T-helper 17 cell (primary cell): ENCODE results near the gene KRTAP1-3. TPM values are rescaled to one million over a fixed set of nuclear protein-coding genes. Genes with fewer than 3 reads are reported as not detected.
"Not testable (repeated sequence)": the region's sequence is repeated elsewhere in the genome, so short reads cannot be mapped to it uniquely, and the experiment has no call there.

Experiments
- ATAC-seq: fragments of 150-1000 bp; cut with Tn5 transposase; 2 replicates; pipeline ENCODE4 v1.10.0; 2021; ENCODE audit warnings: mild to moderate bottlenecking, moderate library complexity
- DNase-seq, 3 donors: peaks; one replicate each; pipeline versions ENCODE4 v3.0.0 to v3.0.0-alpha.2; 2020 to 2021
- H3K9me3 ChIP-seq: one replicate; pipeline ENCODE4 v1.7.0; 2013; ENCODE audit warnings: low read length, mild to moderate bottlenecking; ENCODE audit not compliant: control insufficient read depth, poor library complexity, severe bottlenecking
- H3K27ac Mint-ChIP-seq: one replicate; pipeline ENCODE4 v1.8.0; 2022; ENCODE audit warnings: mild to moderate bottlenecking, moderate library complexity, mixed read lengths
- H3K27me3 Mint-ChIP-seq: one replicate; pipeline ENCODE4 v1.8.0; 2022; ENCODE audit warnings: mixed read lengths
- H3K36me3 Mint-ChIP-seq: one replicate; pipeline ENCODE4 v1.8.0; 2022; ENCODE audit warnings: low read depth, mixed read lengths
- H3K4me1 Mint-ChIP-seq: one replicate; pipeline ENCODE4 v1.8.0; 2022; ENCODE audit warnings: mild to moderate bottlenecking, mixed read lengths
- H3K4me3 Mint-ChIP-seq: one replicate; pipeline ENCODE4 v1.8.0; 2022; ENCODE audit warnings: mild to moderate bottlenecking, moderate library complexity, mixed read lengths
- total RNA-seq, 4 donors: library from RNA in 2 of 4; stranded (reverse) in 2 of 4; gene quantifications; one replicate each; pipeline ENCODE4 v1.2.3 and lab custom pipeline; 2022 to 2026

The KRTAP1-3 gene, protein sequence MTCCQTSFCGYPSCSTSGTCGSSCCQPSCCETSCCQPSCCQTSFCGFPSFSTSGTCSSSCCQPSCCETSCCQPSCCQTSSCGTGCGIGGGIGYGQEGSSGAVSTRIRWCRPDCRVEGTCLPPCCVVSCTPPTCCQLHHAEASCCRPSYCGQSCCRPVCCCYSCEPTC
- total RNA-seq, result not detected
- total RNA-seq (lab: John Stamatoyannopoulos, UW), result 0 reads per million in 2 donors

DNA sequence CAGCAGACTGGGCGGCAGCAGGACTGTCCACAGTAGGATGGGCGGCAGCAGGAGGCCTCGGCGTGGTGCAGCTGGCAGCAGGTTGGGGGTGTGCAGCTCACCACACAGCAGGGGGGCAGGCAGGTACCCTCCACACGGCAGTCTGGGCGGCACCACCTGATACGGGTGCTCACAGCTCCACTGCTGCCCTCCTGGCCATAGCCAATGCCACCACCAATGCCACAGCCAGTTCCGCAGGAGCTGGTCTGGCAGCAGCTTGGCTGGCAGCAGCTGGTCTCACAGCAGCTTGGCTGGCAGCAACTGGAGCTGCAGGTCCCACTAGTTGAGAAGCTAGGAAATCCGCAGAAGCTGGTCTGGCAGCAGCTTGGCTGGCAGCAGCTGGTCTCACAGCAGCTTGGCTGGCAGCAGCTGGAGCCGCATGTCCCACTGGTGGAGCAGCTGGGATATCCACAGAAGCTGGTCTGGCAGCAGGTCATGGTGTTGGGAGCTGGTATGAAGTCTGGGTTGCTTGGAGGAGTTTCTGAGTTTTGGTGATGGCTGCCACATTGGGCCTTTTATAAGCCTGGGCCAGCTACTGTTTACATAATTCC lies at the start of gene KRTAP1-3:
Gene KRTAP1-3, minus strand, starts transcription at position 529 of the 590 bp plus-strand sequence. Its CDS starts 53 bp downstream, at position 476.
- not testable (repeated sequence) for ATAC-seq, H3K4me3 Mint-ChIP-seq, H3K9me3 ChIP-seq, H3K36me3 Mint-ChIP-seq, H3K27ac Mint-ChIP-seq, DNase-seq, H3K4me1 Mint-ChIP-seq
- H3K27me3 Mint-ChIP-seq, result peaks cover 52% of the 10 kb centered on the region

DNA sequence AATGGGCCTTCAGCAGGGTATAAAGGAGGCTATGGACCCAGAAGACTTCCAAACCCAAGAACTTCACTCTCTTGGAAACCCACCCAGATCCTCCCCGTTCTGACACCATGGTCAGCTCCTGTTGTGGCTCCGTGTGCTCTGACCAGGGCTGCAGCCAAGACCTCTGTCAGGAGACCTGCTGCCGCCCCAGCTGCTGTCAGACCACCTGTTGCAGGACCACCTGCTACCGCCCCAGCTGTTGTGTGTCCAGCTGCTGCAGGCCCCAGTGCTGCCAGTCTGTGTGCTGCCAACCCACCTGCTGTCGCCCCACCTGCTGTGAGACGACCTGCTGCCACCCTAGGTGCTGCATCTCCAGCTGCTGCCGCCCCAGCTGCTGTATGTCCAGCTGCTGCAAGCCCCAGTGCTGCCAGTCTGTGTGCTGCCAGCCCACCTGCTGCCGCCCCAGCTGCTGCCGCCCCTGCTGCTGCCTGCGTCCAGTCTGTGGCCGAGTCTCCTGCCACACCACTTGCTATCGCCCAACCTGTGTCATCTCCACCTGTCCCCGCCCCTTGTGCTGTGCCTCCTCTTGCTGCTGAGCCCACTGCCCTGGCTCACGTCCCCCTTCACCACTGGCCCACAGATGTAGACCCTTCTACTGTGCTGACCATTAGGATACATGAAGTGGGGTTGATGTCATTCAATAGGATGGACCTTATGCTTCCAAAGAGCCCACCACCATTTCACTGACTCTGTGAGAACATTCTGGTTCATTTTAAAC lies 49.6 kb upstream of the KRTAP1-3 start, which contains the start of gene KRTAP4-7:
Gene KRTAP4-7, plus strand, starts transcription at position 51 of the 757 bp plus-strand sequence. Its CDS starts 57 bp downstream, at position 108.
- H3K36me3 Mint-ChIP-seq, H3K27ac Mint-ChIP-seq, H3K4me3 Mint-ChIP-seq, ATAC-seq, DNase-seq, H3K4me1 Mint-ChIP-seq, H3K9me3 ChIP-seq: not testable (repeated sequence)
- H3K27me3 Mint-ChIP-seq, result peaks cover 23% of the 10 kb centered on the region

DNA sequence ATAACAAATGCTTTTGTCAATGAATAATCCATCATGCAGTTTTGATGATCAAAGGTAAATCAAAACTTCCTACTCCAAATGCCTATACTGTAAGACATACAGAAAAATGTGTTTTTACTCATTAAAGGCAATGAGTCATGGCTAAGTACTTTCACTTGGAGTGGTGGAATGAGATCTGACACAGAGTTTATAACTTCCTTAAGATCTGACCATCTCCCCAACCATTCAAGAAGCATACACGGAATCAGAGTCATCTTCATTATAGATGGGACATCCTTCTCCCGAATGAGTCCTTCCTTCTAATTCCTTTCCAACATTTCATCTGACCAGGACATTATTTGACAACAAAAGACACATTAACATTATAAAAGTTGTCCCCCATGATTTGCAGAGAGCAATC lies 48.8 kb upstream of the KRTAP1-3 start:
- not testable (repeated sequence) for H3K4me1 Mint-ChIP-seq, ATAC-seq

DNA sequence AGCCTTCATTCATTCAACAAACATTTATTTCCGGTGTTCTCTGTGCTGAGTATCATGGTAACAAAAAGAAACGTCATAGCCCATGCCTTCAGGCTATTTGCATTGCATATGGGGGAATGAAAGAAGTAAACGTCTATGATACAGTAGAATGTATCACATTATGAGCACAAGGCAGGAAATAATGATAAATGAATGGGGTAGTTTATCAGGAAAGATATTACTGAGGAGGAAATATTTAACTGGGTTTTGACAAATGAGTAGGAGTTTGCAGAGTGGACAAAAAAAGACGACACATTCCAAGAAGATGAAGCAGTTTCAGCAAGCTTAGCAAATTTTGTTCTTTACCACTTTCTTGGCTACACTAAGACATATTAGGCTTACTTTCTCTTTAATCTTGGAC lies 48.0 kb upstream of the KRTAP1-3 start:
- DNase-seq (no peak), ATAC-seq (no peak)
- Mint-ChIP-seq H3K4me3 (no peak overlapping the region), H3K27ac (no peak overlapping the region), H3K36me3 (no peaks in the 10 kb centered on the region), H3K4me1 (peaks cover 4% of the 10 kb centered on the region), H3K27me3 (peaks cover 21% of the 10 kb centered on the region)
- no peaks in the 10 kb centered on the region for H3K9me3 ChIP-seq

More for the DNA sequence above, 48.8 kb upstream of the KRTAP1-3 start:
- H3K4me3 Mint-ChIP-seq, DNase-seq, H3K36me3 Mint-ChIP-seq, H3K9me3 ChIP-seq, H3K27ac Mint-ChIP-seq: not testable (repeated sequence)
- H3K27me3 Mint-ChIP-seq, result peaks cover 23% of the 10 kb centered on the region

DNA sequence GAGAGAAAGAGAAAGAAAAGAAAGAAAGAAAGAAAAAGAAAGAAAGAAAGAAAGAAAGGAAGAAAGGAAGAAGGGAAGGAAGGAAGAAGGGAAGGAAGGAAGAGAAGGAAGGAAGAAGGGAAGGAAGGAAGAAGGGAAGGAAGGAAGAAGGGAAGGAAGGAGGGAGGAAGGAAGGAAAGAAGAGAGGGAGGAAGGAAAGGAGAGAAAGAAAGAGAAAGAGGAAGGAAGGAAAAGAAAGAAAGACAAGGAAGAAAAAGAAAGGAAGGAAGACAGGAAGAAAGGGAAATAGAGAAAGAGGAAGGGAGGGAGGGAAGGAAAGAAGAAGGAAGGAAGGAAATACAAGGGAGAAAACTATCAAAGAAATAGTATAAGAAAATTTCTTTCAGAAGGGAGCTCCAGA lies 42.1 kb upstream of the KRTAP1-3 start:
- Mint-ChIP-seq H3K4me3 (no peak overlapping the region), H3K36me3 (peaks cover 2% of the 10 kb centered on the region), H3K4me1 (peaks cover 3% of the 10 kb centered on the region), H3K27me3 (peaks cover 18% of the 10 kb centered on the region), H3K27ac (no peak overlapping the region)
- DNase-seq, result no peak
- no peaks in the 10 kb centered on the region for H3K9me3 ChIP-seq
- ATAC-seq, result no peak

DNA sequence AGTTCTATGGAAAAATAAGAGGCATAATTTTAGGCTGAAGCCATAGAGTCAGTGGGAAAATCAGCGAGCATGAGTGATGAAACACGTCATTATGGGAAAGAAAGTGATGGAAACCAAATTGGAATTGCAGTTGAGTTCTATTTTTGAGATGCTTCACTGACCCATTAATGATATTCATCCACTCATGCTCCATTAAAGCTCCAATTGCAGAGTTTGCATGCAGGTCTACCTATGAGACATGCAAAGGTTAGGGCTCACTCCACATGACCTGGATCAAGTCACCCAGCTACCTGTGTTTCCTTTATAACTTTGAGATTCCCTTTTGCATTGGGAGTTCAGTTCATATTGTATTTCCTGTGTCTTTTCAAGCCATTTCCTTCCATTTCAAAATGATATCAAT lies 39.0 kb upstream of the KRTAP1-3 start:
- no peak for ATAC-seq
- Mint-ChIP-seq H3K27ac (no peak overlapping the region), H3K36me3 (peaks cover 2% of the 10 kb centered on the region), H3K27me3 (peaks cover 18% of the 10 kb centered on the region), H3K4me3 (no peak overlapping the region), H3K4me1 (peaks cover 3% of the 10 kb centered on the region)
- no peak for DNase-seq
- no peaks in the 10 kb centered on the region for H3K9me3 ChIP-seq

DNA sequence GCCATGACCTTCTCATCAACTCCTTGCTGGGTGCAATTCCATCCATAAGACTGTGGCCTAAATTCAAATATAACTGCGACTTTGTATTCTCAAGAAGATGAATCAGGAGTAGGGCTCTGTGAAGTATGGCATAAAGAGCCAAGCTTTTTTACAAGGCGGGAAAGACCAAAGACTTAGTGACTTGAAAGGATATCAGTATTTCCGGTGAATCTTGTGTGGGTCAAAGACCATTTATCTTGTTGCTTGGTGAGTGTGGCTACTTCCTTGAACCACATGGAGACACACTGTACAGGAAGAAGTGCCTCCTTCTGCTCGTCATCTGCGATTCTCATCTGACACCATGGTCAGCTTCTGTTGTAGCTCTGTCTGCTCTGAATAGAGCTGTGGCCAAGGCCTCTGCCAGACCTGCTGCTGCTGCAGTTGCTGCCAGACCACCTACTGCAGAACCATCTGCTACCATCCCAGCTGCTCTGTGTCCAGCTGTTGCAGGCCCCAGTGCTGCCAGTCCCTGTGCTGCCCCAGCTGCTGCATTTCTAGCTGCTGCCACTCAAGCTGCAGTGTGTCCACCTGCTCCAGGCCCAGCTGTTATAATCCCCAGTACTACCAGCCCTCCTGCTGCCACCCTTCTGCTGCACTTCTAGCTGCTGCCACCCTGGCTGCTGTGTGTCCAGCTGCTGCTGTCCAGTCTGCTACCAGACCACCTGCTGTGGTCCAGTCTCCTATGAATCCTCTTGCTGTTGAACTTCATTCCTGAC lies 37.1 kb upstream of the KRTAP1-3 start:
- Mint-ChIP-seq H3K27me3 (peaks cover 18% of the 10 kb centered on the region), H3K36me3 (peaks cover 2% of the 10 kb centered on the region), H3K27ac (no peak overlapping the region), H3K4me3 (no peak overlapping the region), H3K4me1 (peaks cover 3% of the 10 kb centered on the region)
- no peak for ATAC-seq
- H3K9me3 ChIP-seq, result no peaks in the 10 kb centered on the region
- DNase-seq, result no peak

DNA sequence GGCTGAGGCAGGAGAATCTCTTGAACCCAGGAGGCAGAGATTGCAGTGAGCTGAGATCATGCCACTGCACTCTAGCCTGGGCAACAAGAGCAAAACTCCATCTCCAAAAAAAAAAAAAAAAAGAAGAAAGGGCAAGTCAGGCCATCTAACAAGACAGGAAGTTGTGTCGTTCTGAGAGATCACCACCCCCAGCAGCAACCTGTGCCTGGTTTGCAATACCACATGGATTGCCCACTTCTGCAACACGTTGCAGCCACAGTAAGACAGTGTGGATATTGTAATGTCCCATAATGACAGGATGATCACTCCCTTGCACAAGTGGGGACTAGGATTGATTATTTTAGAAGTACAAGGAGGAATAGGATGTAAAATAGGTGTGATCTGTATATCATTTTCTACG lies 34.4 kb upstream of the KRTAP1-3 start:
- ATAC-seq, result no peak
- H3K36me3 Mint-ChIP-seq, result no peaks in the 10 kb centered on the region
- peaks cover 14% of the 10 kb centered on the region for H3K27me3 Mint-ChIP-seq
- peaks cover 3% of the 10 kb centered on the region for H3K4me1 Mint-ChIP-seq
- H3K9me3 ChIP-seq, result no peaks in the 10 kb centered on the region
- H3K4me3 Mint-ChIP-seq, result no peak overlapping the region
- H3K27ac Mint-ChIP-seq, result no peak overlapping the region
- DNase-seq, result no peak

DNA sequence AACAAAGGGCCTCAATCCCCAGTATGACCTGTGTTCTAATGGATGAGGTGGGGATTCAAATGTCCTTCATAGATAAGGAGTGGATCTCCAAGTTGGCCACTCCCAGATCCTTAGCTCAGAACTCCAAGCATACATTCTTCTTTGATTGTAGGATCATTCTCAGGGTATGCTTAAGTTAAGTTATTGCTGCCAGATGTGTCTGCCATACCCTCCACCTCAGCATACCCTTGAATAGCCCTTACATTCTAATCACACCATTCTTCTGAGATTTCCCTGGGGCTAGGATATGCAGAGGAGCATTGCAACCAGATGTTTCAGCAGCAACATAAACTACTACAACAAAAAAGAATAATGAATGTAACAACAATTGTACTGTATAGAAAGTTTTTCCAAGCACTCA lies 32.6 kb upstream of the KRTAP1-3 start:
- H3K27me3 Mint-ChIP-seq, result peaks cover 12% of the 10 kb centered on the region
- ATAC-seq, result no peak
- H3K4me1 Mint-ChIP-seq, result peaks cover 3% of the 10 kb centered on the region
- H3K9me3 ChIP-seq, result no peaks in the 10 kb centered on the region
- H3K4me3 Mint-ChIP-seq, result no peak overlapping the region
- no peaks in the 10 kb centered on the region for H3K36me3 Mint-ChIP-seq
- no peak overlapping the region for H3K27ac Mint-ChIP-seq
- DNase-seq, result no peak

DNA sequence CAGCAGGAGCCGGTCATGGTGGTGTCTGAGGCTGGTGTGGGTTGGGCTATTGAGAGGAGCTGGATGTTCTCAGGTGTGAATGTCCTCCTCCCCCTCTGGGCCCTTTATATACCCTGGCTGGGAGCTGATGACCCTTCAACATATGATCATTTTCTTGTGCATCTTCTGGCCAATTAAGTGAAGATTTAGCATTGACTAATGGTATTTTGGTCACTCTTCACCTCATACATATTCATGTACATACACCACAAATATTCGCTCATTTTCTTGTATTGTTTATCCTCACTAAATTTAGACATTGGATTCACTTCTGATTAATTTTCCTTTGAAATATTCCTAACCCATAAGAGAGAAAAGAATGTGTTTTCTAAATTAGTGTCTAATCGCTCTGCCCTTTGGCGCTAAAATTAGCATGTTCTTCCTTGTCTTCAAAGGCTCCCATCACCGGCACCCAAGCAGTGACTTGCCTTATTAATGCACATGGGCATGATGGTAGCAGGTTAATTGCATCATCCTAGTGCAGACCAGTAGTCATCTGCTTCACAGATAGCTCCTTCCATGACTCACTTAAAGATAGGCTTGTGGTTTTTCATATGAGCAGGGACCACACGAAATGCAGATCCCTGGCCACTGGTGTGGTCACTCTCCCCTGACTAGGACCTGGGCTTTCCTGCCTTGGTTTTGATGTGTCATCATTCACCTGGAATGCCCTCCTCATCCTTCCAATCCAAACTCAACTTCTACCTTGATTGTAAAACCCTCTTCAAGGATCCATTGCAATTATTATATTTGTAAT lies 31.4 kb upstream of the KRTAP1-3 start, which contains the start of gene KRTAP2-4:
Gene KRTAP2-4, minus strand, starts transcription at position 51 of the 796 bp plus-strand sequence. Its CDS starts 34 bp downstream, at position 17.
- H3K27ac Mint-ChIP-seq, result no peak within 1 kb of the TSS
- H3K4me3 Mint-ChIP-seq, result no peak within 1 kb of the TSS
- H3K36me3 Mint-ChIP-seq, result no peaks in the 10 kb centered on the region
- no peak for ATAC-seq
- H3K4me1 Mint-ChIP-seq, result no peaks in the 10 kb centered on the region
- no peaks in the 10 kb centered on the region for H3K9me3 ChIP-seq
- H3K27me3 Mint-ChIP-seq, result peaks cover 18% of the 10 kb centered on the region
- no peak for DNase-seq

DNA sequence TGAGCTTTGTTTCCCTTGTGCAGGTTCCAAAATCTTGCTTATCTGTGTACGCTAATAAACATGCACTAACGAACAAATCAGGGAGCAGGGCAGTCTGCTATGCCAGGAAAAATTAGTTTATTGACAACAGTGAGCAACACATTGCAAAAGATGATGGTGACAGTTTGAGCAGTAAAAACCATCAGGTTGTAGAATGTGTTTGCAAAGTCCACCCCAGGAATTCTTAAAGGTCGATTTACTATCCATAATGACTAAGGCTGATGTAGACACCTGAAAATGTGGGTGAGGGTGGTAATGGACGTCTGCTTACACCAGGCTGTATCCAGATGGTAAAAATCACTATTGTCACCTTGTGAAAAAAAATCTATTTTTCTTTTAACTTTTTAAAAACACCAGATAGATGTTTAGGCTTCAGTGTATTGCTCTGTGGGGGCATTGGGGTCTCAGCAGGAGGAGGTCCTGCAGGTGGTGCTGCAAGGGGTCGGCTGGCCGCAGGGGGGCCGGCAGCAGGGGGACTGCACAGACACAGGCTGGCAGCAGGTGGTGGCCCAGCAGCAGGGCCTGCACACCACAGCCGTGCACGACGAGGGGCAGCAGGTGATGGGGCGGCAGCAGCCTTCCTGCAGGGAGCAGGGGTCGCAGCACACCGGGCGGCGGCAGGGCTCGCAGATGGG lies 30.5 kb upstream of the KRTAP1-3 start:
- not testable (repeated sequence) for H3K9me3 ChIP-seq, H3K4me3 Mint-ChIP-seq

DNA sequence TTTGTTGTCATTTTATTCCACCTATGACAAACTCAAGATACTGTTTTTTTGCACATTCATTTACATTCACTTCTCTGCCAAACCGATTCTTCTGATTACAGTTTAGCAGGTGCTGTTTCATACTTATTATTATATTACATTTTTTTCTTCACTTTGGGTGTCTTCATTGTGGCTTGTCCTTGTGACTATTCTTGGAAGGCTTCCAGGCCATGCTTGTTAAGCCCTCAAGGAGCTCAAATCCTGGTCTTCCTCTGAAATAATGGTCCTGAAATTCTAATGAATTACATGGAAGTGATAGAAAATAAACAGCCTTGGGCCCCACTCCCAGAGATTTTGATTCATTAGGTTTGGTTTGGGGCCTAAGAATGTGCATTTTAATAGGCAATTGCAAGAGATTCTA lies 29.6 kb upstream of the KRTAP1-3 start:
- H3K4me1 Mint-ChIP-seq, result peaks cover 2% of the 10 kb centered on the region
- no peak overlapping the region for H3K4me3 Mint-ChIP-seq
- ATAC-seq, result no peak
- H3K27me3 Mint-ChIP-seq, result peaks cover 34% of the 10 kb centered on the region
- peaks cover 2% of the 10 kb centered on the region for H3K36me3 Mint-ChIP-seq
- no peak for DNase-seq
- no peaks in the 10 kb centered on the region for H3K9me3 ChIP-seq
- no peak overlapping the region for H3K27ac Mint-ChIP-seq

More for the DNA sequence above, 30.5 kb upstream of the KRTAP1-3 start:
- peaks cover 27% of the 10 kb centered on the region for H3K27me3 Mint-ChIP-seq
- H3K27ac Mint-ChIP-seq, ATAC-seq, DNase-seq, H3K4me1 Mint-ChIP-seq, H3K36me3 Mint-ChIP-seq: not testable (repeated sequence)
